GM21381 (cell line): ENCODE measurements around the gene NPAS3.

Experiments used
- ATAC-seq: cut with Tn5 transposase; IDR thresholded peaks from one replicate; pipeline ENCODE4 v1.9.1; 2021; ENCODE audit warnings: mild to moderate bottlenecking, moderate library complexity; ENCODE audit not compliant: unreplicated experiment

NPAS3 gene

DNA sequence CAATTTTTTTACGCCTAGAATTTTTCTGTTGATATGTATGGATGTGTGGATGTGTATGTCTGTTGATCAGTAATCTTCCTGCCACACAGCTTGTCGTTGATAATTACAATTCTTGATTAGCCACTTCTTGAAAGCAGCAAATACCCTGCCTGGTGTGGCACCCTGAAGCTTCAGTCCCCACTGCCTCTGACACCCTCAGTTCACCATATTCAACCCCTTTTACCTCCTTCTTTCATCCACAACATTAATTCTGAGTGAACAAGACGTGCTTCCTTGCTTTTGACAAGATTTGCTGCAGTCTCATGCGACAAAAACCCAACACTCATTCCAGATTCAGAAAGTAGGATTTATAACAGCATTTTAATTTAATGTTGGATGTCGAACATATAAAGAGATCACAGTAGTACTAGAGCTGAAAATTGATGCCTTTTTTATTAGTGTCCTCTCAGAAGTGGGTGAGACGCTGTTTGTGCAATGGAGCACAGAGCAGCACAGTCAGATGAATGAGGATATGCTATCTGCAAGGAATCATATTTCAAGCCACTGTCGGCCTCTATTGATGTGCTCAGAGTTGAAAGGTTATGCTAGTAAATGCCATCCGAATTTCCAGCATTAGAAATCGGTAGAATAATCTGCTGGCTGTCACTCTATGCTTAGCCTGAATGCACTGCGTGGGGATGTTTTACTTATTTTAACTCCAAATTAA is 628.5 kb downstream of the NPAS3 start:
- ATAC-seq = no peak

DNA sequence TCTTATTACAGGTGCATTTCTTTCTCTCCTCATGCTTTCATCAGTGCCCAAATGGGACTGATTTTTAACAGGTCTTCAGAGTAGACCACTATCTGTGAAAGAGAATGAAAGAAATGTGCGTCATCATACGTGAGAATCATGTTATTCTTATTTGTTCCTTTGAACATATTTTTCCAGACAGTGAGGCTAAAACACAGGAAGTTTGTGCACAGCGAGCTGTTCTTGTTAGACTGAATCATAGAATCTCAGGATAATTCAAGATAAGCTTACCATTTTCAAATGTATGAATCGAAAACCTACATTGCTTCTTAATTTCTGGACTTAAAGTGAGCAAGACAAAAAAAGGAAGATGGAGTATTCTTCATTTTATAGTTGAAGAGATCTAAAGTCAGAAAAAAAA is 629.1 kb downstream of the NPAS3 start:
- ATAC-seq = no peak

DNA sequence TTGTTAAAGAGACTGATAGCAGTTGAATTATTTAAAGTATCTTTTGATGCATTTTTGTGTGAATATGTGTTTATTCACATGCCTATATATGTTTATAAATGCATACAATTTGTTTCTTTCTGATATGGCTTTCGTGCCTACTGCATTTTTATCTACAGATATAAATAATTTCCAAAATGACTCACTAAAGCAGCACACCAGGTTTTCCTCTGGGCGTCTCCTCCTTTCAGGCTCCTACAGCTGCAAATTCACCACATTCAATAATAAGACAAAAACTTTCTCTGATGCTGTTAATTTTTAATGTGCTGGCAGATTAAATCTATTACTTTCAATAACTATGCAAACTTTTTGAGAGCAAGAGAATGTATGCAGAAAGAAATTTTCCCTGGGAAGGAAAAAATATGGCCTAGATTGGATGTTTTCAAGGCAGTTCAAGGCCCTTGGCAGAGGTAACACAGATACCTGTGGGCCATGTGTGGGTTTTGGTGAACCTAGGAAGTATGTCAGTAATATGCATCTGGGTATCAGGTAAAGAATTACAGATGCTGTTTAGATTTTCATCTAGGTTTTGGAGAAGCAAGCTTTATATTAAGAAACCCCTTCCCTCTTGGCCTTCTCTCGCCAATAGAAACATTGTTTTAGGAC is 630.4 kb downstream of the NPAS3 start:
- no peak for ATAC-seq

DNA sequence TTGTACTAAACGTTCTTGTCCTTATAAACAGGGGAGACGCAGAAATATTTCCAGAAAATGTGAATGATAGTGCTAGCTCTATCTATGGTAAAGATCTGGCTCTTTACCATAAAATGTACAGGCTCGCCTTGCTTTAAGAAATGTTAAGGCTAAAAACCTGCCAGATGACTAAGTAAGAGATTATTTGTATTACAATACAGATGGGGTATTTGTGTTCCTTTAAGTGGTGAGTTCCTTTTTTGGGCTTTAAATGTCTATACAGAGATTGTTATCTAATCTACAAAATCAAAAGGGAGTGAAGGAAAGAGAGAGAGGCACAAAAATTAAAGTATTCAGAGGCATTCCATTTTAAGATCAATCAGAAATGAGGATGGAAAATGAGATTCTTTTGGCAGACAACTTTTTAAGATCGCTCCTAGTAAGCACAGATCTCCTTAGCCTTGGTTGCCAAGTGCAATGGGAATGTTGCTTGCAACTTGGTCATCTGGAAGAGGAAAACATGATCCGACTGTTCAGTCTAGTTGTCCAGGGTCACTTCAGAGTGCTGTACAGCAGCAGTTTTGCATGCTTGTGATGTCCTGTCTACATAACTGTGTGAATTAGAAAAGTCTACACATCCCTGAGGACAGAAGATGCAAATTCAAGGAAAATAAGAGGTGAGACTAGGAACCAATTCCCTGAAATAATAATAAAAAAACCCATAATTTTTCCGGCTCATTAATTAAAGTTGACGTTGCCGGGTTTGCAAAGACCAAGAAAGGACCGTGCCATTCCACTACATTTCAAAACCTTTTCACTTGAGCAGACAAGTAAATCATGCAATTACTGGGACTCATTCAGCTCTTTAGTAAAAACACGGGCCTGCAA is 631.4 kb downstream of the NPAS3 start:
- no peak for ATAC-seq

DNA sequence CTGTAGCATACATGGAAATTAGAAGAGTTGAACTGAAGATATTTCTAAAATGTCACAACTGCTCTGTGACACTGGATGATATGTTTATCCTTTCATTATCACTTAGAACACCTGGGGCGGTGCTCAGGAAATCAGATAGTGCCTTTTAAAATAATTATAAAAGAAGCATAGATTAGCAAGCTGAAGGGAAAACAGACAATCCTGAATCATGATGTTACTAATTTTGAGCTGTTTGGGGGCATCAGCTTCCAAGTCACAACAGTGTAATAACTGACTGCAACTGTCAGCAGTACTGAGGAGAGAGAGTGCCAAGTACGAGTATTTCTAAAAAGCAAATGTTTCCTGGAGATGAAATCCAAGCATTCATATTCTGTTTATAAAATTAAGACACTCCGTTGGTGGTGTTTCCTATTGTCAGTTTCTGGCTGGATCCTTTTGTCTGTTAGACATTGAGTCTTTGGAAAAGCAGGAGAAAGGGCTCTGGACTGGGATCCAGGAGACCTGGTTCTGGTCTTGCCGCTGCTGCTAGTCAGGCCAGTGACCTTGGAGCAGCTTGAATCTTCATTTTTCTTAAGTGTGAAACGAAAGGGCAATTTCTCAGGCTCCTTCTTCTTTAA is 632.1 kb downstream of the NPAS3 start:
- no peak for ATAC-seq

GRCh38 chr14:33573301-33573880 is 634.7 kb downstream of the NPAS3 start:
- ATAC-seq = no peak

GRCh38 chr14:33576014-33576413 is 637.3 kb downstream of the NPAS3 start:
- no peak for ATAC-seq

GRCh38 chr14:33578461-33579216 is 640.0 kb downstream of the NPAS3 start:
- ATAC-seq = no peak

DNA sequence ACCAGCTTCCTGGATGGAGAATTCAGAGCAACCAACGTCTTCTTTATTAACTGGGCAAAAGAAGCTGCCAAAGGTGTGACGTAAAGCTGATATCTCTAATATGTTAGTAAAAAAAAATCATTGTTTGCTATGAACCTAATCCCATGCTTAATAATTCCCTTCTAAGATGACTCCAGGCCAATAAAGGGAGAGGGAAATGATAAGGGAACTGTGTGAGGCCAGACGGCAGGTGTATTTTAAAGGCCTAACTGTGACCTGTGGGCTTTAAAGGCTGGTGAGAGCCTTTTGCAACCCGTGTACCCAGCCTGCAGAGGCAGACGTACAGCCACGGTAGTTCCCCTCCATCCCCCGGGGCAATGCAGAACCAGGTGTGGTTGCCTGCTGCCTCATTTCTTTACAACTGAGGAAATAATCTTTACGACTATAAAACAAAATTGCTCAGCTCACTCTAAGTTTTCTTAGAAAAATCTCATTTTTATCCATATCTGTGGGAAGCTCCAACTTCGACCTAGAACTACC is 641.6 kb downstream of the NPAS3 start:
- ATAC-seq = no peak

DNA sequence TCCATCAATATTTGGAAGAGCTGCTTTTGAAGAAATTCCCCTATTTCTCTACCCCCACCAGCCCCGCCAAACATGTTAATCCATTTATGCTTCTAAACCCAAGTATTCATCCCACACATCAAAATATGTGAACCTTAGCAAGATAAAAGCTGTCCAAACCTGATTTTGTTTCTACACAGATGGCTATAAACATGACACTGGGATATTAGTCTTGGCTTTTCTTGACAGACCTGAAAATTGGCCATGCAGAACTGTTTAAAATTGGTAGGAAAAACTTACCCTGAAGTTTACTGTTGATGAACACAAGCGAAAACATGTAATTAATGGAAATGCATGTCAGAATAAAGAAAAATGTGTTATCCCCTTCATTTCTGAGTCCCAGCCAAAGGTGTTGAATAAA is 642.2 kb downstream of the NPAS3 start:
- no peak for ATAC-seq

DNA sequence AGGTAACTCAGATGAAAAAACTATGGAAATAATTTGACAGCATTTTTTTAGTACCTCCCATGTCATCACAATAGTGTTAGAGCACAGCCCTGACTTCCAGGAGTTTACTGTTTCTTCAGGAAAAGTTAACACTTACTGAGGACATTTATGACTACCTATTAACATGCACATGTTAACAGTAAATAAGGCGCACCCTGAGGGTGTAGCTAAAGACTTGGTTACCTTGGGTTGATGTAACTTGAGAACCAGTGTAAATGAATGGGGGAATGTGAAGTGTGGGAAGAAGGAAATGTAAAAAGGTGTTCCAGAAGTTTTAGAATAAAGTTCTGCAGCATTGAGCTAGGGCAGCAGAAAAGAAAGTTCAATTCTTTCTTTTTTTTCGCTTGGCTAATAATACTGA is 646.0 kb downstream of the NPAS3 start:
- no peak for ATAC-seq

- ATAC-seq = no peak
These were observed 648.1 kb downstream of the NPAS3 start for GRCh38 chr14:33586806-33587205.

DNA sequence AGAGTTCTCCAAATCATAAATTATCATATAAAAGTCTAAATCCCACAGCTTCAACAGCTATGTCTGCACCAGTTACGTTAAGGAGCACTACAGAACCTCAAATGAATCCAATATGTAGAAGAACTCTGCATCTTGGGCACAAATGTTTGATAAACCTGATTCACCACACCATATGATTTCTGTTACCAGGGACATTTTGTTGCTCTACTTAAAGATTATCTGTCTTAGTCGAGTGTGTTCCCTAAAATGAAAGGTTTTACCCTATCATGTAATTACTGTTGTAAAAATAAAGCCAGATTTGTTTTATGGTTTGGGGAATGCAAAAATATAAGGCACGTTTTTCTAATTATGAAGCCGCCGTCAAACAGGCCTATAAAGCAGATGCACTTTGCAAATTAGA is 649.1 kb downstream of the NPAS3 start:
- no peak for ATAC-seq

GRCh38 chr14:33588771-33589170 is 650.1 kb downstream of the NPAS3 start:
- no peak for ATAC-seq

- no peak for ATAC-seq
These were observed 650.7 kb downstream of the NPAS3 start for GRCh38 chr14:33589334-33589733.

GRCh38 chr14:33590891-33591630 is 652.4 kb downstream of the NPAS3 start:
- ATAC-seq = no peak

- ATAC-seq = no peak
These were observed 653.6 kb downstream of the NPAS3 start for GRCh38 chr14:33592297-33592696.

DNA sequence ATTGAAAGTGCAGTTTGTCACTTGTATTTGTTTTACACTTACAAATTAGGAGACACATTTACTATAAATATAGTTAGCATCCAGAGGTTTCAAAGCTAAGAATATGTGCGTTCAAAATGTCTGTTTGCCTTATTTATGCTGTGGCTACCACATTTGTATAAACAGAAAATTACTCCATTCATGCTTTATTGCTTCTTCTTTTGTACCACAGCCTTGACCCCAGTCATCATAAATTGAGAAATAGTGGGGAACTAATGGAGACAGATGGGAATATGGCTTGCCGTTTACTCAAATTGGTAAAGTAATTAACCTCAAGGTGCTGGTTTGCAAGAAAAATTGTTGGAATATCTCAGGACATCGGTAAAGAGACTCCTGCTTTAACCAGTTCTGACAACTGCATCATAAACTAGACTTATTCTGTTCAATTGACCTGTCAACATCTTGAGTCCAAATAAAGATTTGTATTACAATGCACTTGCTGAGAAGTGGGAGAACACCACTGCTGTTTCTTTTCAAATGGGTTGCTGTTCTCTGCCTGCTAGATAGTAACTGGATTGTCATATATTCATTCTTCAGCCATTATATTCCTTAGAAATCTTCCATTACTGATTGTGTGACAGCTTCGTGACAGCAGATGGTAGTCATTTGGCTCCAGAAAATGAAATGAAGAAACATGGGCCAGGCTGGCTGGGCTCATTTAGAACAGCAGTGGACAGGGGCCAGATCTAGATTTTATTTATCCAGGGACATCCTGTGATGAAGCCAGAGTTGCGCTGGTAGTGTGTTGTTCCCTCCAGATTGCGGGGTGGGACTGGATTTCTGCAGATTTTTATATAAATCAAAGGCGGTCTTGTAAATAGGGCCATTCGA is 657.8 kb downstream of the NPAS3 start:
- no peak for ATAC-seq
